HepG2 (cell line): ENCODE data around the gene TBC1D32. TPM values are rescaled to one million over a fixed set of nuclear protein-coding genes. Genes with fewer than 3 reads are reported as not detected.

Source experiments
- ARNT2 ChIP-seq: sonication (generic); formaldehyde crosslinking; IDR thresholded peaks from 2 replicates; pipeline ENCODE4 v1.8.0; 2022; ENCODE audit warnings: mild to moderate bottlenecking, low read depth, missing genetic modification reagents, moderate library complexity
- ELF1 ChIP-seq: sonication (generic); formaldehyde crosslinking; IDR thresholded peaks from 2 replicates; pipeline ENCODE4 v1.4.0; 2020; ENCODE audit warnings: missing genetic modification reagents
- EP300 ChIP-seq, 3 experiments: sonication (generic) in 1 of 3; formaldehyde crosslinking in 1 of 3; IDR thresholded peaks; 2 replicates each; pipeline versions ENCODE4 v1.5.1 to v1.6.1; 2011 to 2020; ENCODE audit warnings: low read depth in 2 of 3, low read length in 2 of 3, borderline replicate concordance in 1 of 3, improper control_type of control experiment in 1 of 3, mild to moderate bottlenecking in 1 of 3, missing genetic modification reagents in 1 of 3, moderate library complexity in 1 of 3
- HNF4A ChIP-seq: sonication (generic); formaldehyde crosslinking; IDR thresholded peaks from 2 replicates; pipeline ENCODE4 v1.4.0; 2020; ENCODE audit warnings: missing genetic modification reagents
- HOXA9 ChIP-seq: sonication (generic); formaldehyde crosslinking; IDR thresholded peaks from 2 replicates; pipeline ENCODE4 v1.8.1; 2022; ENCODE audit warnings: missing genetic modification reagents, mild to moderate bottlenecking, moderate library complexity, borderline replicate concordance
- NONO ChIP-seq, 2 experiments: fragments of 450-650 bp in 1 of 2; sonication (generic) in 1 of 2; formaldehyde crosslinking in 1 of 2; IDR thresholded peaks in 1 of 2; conservative IDR thresholded peaks in 1 of 2; 2 replicates each; pipeline versions ENCODE4 v1.6.1 to v1.8.0; 2017 to 2022; ENCODE audit warnings: mild to moderate bottlenecking in 1 of 2, missing genetic modification reagents in 1 of 2, moderate library complexity in 1 of 2
- PRDM10 ChIP-seq: sonication (generic); formaldehyde crosslinking; IDR thresholded peaks from 2 replicates; pipeline ENCODE4 v1.4.0; 2020; ENCODE audit warnings: low read depth, missing genetic modification reagents
- RARA ChIP-seq: IDR thresholded peaks from 2 replicates; pipeline ENCODE4 v1.6.1; 2016; ENCODE audit warnings: missing genetic modification reagents, missing compliant biosample characterization
- TEAD2 ChIP-seq: sonication (generic); formaldehyde crosslinking; IDR thresholded peaks from 2 replicates; pipeline ENCODE4 v1.9.0; 2021; ENCODE audit warnings: missing genetic modification reagents
- ZMYM4 ChIP-seq: sonication (generic); formaldehyde crosslinking; IDR thresholded peaks from 2 replicates; pipeline ENCODE4 v1.8.1; 2023; ENCODE audit warnings: mild to moderate bottlenecking, missing genetic modification reagents
- ZNF3 ChIP-seq: IDR thresholded peaks from 2 replicates; pipeline ENCODE4 v1.7.0; 2017; ENCODE audit warnings: inconsistent platforms
- ZNF773 ChIP-seq: sonication (generic); formaldehyde crosslinking; IDR thresholded peaks from 2 replicates; pipeline ENCODE4 v1.4.0; 2020; ENCODE audit warnings: missing genetic modification reagents, borderline replicate concordance
- ZNF883 ChIP-seq: sonication (generic); formaldehyde crosslinking; IDR thresholded peaks from 2 replicates; pipeline ENCODE4 v1.5.1; 2020; ENCODE audit warnings: mild to moderate bottlenecking, missing genetic modification reagents; ENCODE audit errors: not compliant biosample characterization
- polyA plus RNA-seq, 8 experiments: library from polyadenylated mRNA; depleted of rRNA in 3 of 8; stranded (reverse) in 7 of 8; unstranded in 1 of 8; fragments of >200 nt; fragmentation: Illumina TruSeq in 4 of 8; extraction: Trizol in 4 of 8; gene quantifications; 2 replicates each; pipeline versions ENCODE4 v1.2.1 to v1.2.3, GENCODE V29; 2011 to 2016; ENCODE audit warnings: low read depth in 4 of 8, missing spikeins in 1 of 8, mixed read lengths in 1 of 8; ENCODE audit not compliant: insufficient read depth in 1 of 8
- total RNA-seq, 5 experiments: library from RNA; depleted of rRNA; stranded (reverse); fragments of >200 nt; fragmentation: Illumina TruSeq; extraction: Trizol; gene quantifications; 2 replicates each; pipeline ENCODE4 v1.2.3, GENCODE V29; 2016; ENCODE audit warnings: low read depth in 1 of 5

TBC1D32 gene
- total and polyA plus RNA-seq, 2 of the 13 experiments (the other 11 are each of a cell fraction or from before 2014, with no cell fraction given), result 2.0 to 4.8 TPM

GRCh38 chr6:121330516-121330915, 3.8 kb downstream of the TBC1D32 start (continued):
- no peak for TF ChIP-seq PRDM10
- TF ChIP-seq EP300 (IDR thresholded peaks at IDR 0.05; ENCODE audit: low read depth in 2 of 2, low read length in 2 of 2), result no peak
- TF ChIP-seq EP300 (CRISPR knock-in tag; IDR thresholded peaks at IDR 0.05; ENCODE audit: borderline replicate concordance), result no peak
- no peak for TF ChIP-seq HOXA9
- TF ChIP-seq HNF4A (CRISPR knock-in tag), result no peak
- no peak for TF ChIP-seq ZNF3
- TF ChIP-seq NONO (IDR thresholded peaks at IDR 0.05), result no peak
- TF ChIP-seq NONO (CRISPR knock-in tag; conservative IDR thresholded peaks at IDR 0.05), result no peak
- TF ChIP-seq ZNF883 (CRISPR knock-in tag), result no peak
- TF ChIP-seq ELF1 (CRISPR knock-in tag), result no peak
- no peak for TF ChIP-seq RARA (CRISPR knock-in tag)
- TF ChIP-seq ZNF773 (CRISPR knock-in tag), result no peak
- TF ChIP-seq ARNT2 (CRISPR knock-in tag), result no peak
- TF ChIP-seq TEAD2 (CRISPR knock-in tag), result no peak
- no peak for TF ChIP-seq ZMYM4 (CRISPR knock-in tag)
